H9 (cell line): Measurements from ENCODE around the gene RBFA. TPM values are rescaled to one million over a fixed set of nuclear protein-coding genes. Genes with fewer than 3 reads are reported as not detected.

Experiments
- DNase-seq: peaks from one replicate; pipeline ENCODE4 v3.0.0-alpha.2; 2017
- H2AFZ ChIP-seq: one replicate; pipeline ENCODE4 v1.6.1; 2013; ENCODE audit warnings: mild to moderate bottlenecking, low read length, control low read depth, moderate library complexity
- H2AK5ac ChIP-seq: 2 replicates; pipeline ENCODE4 v1.6.1; 2013; ENCODE audit warnings: low read length, control low read depth, mixed read lengths; ENCODE audit not compliant: insufficient read length
- H2BK120ac ChIP-seq: one replicate; pipeline ENCODE4 v1.6.1; 2013; ENCODE audit warnings: low read depth, mild to moderate bottlenecking, low read length, control low read depth, inconsistent platforms; ENCODE audit not compliant: poor library complexity, severe bottlenecking
- H2BK12ac ChIP-seq: 2 replicates; pipeline ENCODE4 v1.6.1; 2013; ENCODE audit warnings: low read length, control low read depth, mixed read lengths, low read depth; ENCODE audit not compliant: insufficient read length
- H2BK15ac ChIP-seq: 2 replicates; pipeline ENCODE4 v1.6.1; 2013; ENCODE audit warnings: low read depth, low read length, control low read depth
- H2BK20ac ChIP-seq: one replicate; pipeline ENCODE4 v1.6.1; 2013; ENCODE audit warnings: low read depth, mild to moderate bottlenecking, low read length, control low read depth, inconsistent platforms; ENCODE audit not compliant: poor library complexity, severe bottlenecking
- H2BK5ac ChIP-seq: 2 replicates; pipeline ENCODE4 v1.6.1; 2013; ENCODE audit warnings: low read length, control low read depth, mixed read lengths; ENCODE audit not compliant: insufficient read length
- H3K14ac ChIP-seq: 2 replicates; pipeline ENCODE4 v1.6.1; 2013; ENCODE audit warnings: low read length, control low read depth; ENCODE audit not compliant: insufficient read depth
- H3K18ac ChIP-seq: 2 replicates; pipeline ENCODE4 v1.6.1; 2013; ENCODE audit warnings: low read depth, mild to moderate bottlenecking, mixed read lengths, low read length, control low read depth; ENCODE audit not compliant: insufficient read length
- H3K23ac ChIP-seq: 2 replicates; pipeline ENCODE4 v1.6.1; 2013; ENCODE audit warnings: low read length, control low read depth, mixed read lengths, low read depth; ENCODE audit not compliant: insufficient read length
- H3K23me2 ChIP-seq: 2 replicates; pipeline ENCODE4 v1.6.1; 2013; ENCODE audit warnings: low read depth, mild to moderate bottlenecking, mixed read lengths, low read length, control low read depth; ENCODE audit not compliant: insufficient read length, poor library complexity, severe bottlenecking
- H3K27ac ChIP-seq: 2 replicates; pipeline ENCODE4 v1.5.1; 2013; ENCODE audit warnings: low read length, control low read depth, mixed read lengths, low read depth; ENCODE audit not compliant: insufficient read length
- H3K27me3 ChIP-seq: 2 replicates; pipeline ENCODE4 v1.6.1; 2013; ENCODE audit warnings: low read length, control low read depth, inconsistent platforms; ENCODE audit not compliant: insufficient read depth
- H3K4ac ChIP-seq: 2 replicates; pipeline ENCODE4 v1.6.1; 2013; ENCODE audit warnings: low read depth, mild to moderate bottlenecking, control low read depth, inconsistent platforms, low read length, moderate library complexity
- H3K4me1 ChIP-seq: 2 replicates; pipeline ENCODE4 v1.6.1; 2013; ENCODE audit warnings: low read length, control low read depth, inconsistent platforms; ENCODE audit not compliant: insufficient read depth
- H3K4me2 ChIP-seq: 2 replicates; pipeline ENCODE4 v1.6.1; 2013; ENCODE audit warnings: low read length, control low read depth, mixed read lengths; ENCODE audit not compliant: insufficient read length, insufficient read depth
- H3K56ac ChIP-seq: 2 replicates; pipeline ENCODE4 v1.6.1; 2013; ENCODE audit warnings: low read depth, mild to moderate bottlenecking, mixed read lengths, low read length, control low read depth; ENCODE audit not compliant: insufficient read length
- H3K79me1 ChIP-seq: 2 replicates; pipeline ENCODE4 v1.6.1; 2013; ENCODE audit warnings: low read depth, mild to moderate bottlenecking, moderate library complexity, low read length, control low read depth, inconsistent platforms; ENCODE audit not compliant: insufficient read depth, poor library complexity, severe bottlenecking
- H3K79me2 ChIP-seq: 2 replicates; pipeline ENCODE4 v1.6.1; 2013; ENCODE audit warnings: low read length, control low read depth, inconsistent platforms; ENCODE audit not compliant: insufficient read depth
- H3K9ac ChIP-seq: 2 replicates; pipeline ENCODE4 v1.6.1; 2013; ENCODE audit warnings: low read length, control low read depth, mixed read lengths; ENCODE audit not compliant: insufficient read length; ENCODE audit errors: extremely low read depth
- H3K9me3 ChIP-seq: one replicate; pipeline ENCODE4 v1.6.1; 2013; ENCODE audit warnings: low read depth, low read length, inconsistent platforms; ENCODE audit not compliant: control insufficient read depth
- H3T11ph ChIP-seq: one replicate; pipeline ENCODE4 v1.6.1; 2013; ENCODE audit warnings: mild to moderate bottlenecking, low read length, control low read depth, inconsistent platforms
- H4K20me1 ChIP-seq: one replicate; pipeline ENCODE4 v1.6.1; 2013; ENCODE audit not compliant: control insufficient read depth, insufficient read length, insufficient read depth
- H4K5ac ChIP-seq: 2 replicates; pipeline ENCODE4 v1.6.1; 2013; ENCODE audit warnings: low read depth, mild to moderate bottlenecking, mixed read lengths, low read length, control low read depth; ENCODE audit not compliant: insufficient read length
- H4K8ac ChIP-seq: replicated peaks from 2 replicates; pipeline ENCODE4 v1.6.1; 2013; ENCODE audit warnings: low read length, control low read depth, mixed read lengths, low read depth; ENCODE audit not compliant: insufficient read length
- H4K91ac ChIP-seq: 2 replicates; pipeline ENCODE4 v1.6.1; 2013; ENCODE audit warnings: low read depth, mild to moderate bottlenecking, moderate library complexity, mixed read lengths, low read length, control low read depth; ENCODE audit not compliant: insufficient read length
- H3K27ac Mint-ChIP-seq, 3 experiments: 2 replicates in 2 of 3; 3 replicates in 1 of 3; pipeline ENCODE4 v1.8.0; 2020 to 2021; ENCODE audit warnings: mixed read lengths in 3 of 3, mild to moderate bottlenecking in 1 of 3, moderate library complexity in 1 of 3
- H3K27me3 Mint-ChIP-seq: 2 replicates; pipeline ENCODE4 v1.8.0; 2021; ENCODE audit warnings: low read depth, mild to moderate bottlenecking, moderate library complexity, mixed read lengths
- H3K36me3 Mint-ChIP-seq, 3 experiments: 2 replicates in 2 of 3; 3 replicates in 1 of 3; pipeline ENCODE4 v1.8.0; 2020 to 2021; ENCODE audit warnings: low read depth in 3 of 3, mixed read lengths in 3 of 3; ENCODE audit not compliant: insufficient read depth in 1 of 3
- H3K4me1 Mint-ChIP-seq, 2 experiments: 2 replicates each; pipeline ENCODE4 v1.8.0; 2020; ENCODE audit warnings: mixed read lengths in 2 of 2
- H3K4me3 Mint-ChIP-seq, 2 experiments: 2 replicates in 1 of 2; 3 replicates in 1 of 2; pipeline ENCODE4 v1.8.0; 2020 to 2021; ENCODE audit warnings: mild to moderate bottlenecking in 2 of 2, mixed read lengths in 2 of 2, moderate library complexity in 1 of 2
- H3K9me3 Mint-ChIP-seq, 2 experiments: 2 replicates in 1 of 2; 3 replicates in 1 of 2; pipeline ENCODE4 v1.8.0; 2020; ENCODE audit warnings: mild to moderate bottlenecking in 2 of 2, mixed read lengths in 2 of 2, moderate library complexity in 1 of 2
- WGBS: extraction: QIAGEN DNeasy Blood & Tissue Kit; methylation state at CpG from one replicate; pipeline ENCODE4 v1.1.7; 2013; ENCODE audit warnings: missing lambda C conversion rate, low lambda C conversion rate, mixed read lengths; ENCODE audit not compliant: insufficient read length; ENCODE audit errors: extremely low coverage; 5-methylcytosine and 5-hydroxymethylcytosine counted together
- total RNA-seq: library from RNA; stranded (reverse); gene quantifications from 2 replicates; pipeline ENCODE4 v1.2.1, GENCODE V29; 2021
- TF ChIP-seq, protein P1 (sequence below): fragments of 200-600 bp; sonication (generic); conservative IDR thresholded peaks from 3 replicates; pipeline ENCODE4 v1.8.0; 2021; ENCODE audit warnings: antibody characterized with exemption, mild to moderate bottlenecking

Gene RBFA
- total RNA-seq, 1 experiment from 2014 or later = 42.5 TPM

DNA sequence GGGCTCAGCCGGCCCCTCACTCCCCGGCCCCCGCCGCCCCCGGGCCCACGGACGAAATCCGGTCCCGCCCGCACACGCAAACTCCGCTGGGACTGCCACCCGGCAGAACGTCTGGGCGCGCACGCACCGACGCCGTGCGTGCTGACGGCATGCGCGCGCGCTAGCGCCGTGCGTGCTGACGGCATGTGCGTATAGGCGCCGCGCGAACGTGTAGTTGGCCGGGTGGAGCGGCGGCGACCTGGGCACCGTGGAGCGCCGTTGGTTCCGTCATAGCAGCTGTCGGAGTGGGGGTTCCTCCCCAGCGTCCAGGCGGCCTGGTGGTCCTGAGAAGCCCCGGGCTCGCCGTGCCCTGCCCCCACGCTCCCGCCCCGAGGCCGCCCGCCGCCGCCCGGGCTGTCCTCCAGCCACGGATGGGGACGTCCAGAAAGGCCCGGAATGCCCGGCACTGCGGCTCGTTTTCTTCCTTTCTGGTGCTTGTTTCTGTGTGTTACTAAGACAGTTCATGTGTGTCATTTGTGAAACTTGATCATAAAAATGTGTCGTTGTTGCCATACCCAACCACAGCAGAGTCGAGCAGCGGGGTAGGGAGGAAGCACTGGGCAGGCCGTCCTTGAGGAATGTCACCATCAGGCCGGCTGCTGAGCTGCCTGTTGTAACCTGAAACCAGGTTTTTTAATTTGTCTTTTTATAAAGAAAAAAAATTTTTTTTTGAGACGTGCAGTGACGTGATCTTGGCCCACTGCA, 45.6 kb upstream of the RBFA start, which contains the start of gene TXNL4A:
Gene TXNL4A, minus strand, starts transcription at position 113 of the 744 bp plus-strand sequence. CDS start 171 bp downstream, outside the sequence.
- no peaks in the 10 kb centered on the region for H3K27me3 ChIP-seq
- no peak within 1 kb of the TSS for H3K23ac ChIP-seq
- no peak within 1 kb of the TSS for H4K91ac ChIP-seq
- peaks cover 3% of the 10 kb centered on the region for H3K79me1 ChIP-seq
- peak; percentile 78 for DNase-seq
- H2BK12ac ChIP-seq = no peak within 1 kb of the TSS
- peak within 1 kb of the TSS; percentile 77 for H3K4me2 ChIP-seq
- no peaks in the 10 kb centered on the region for H3K27me3 Mint-ChIP-seq
- H3K9me3 ChIP-seq = no peaks in the 10 kb centered on the region
- H3K27ac ChIP-seq = no peak within 1 kb of the TSS
- H3K4ac ChIP-seq = no peak within 1 kb of the TSS
- no peaks in the 10 kb centered on the region for H4K20me1 ChIP-seq
- H3K9me3 Mint-ChIP-seq = no peaks in the 10 kb centered on the region
- H3K56ac ChIP-seq = no peak within 1 kb of the TSS
- peaks cover 19 to 31% (median 22%) of the 10 kb centered on the region in 3 experiments; a peak in 6 of 7 replicates for H3K36me3 Mint-ChIP-seq
- peak within 1 kb of the TSS; percentile 91 for H3K9ac ChIP-seq
- peak within 1 kb of the TSS; percentile 93 for H3K14ac ChIP-seq
- peak within 1 kb of the TSS; percentile 82 to 90 for H3K4me3 Mint-ChIP-seq
- TF ChIP-seq, protein P1, sequence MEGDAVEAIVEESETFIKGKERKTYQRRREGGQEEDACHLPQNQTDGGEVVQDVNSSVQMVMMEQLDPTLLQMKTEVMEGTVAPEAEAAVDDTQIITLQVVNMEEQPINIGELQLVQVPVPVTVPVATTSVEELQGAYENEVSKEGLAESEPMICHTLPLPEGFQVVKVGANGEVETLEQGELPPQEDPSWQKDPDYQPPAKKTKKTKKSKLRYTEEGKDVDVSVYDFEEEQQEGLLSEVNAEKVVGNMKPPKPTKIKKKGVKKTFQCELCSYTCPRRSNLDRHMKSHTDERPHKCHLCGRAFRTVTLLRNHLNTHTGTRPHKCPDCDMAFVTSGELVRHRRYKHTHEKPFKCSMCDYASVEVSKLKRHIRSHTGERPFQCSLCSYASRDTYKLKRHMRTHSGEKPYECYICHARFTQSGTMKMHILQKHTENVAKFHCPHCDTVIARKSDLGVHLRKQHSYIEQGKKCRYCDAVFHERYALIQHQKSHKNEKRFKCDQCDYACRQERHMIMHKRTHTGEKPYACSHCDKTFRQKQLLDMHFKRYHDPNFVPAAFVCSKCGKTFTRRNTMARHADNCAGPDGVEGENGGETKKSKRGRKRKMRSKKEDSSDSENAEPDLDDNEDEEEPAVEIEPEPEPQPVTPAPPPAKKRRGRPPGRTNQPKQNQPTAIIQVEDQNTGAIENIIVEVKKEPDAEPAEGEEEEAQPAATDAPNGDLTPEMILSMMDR = no peak
- WGBS = no CpG with 5 or more reads among the region's 71 CpGs
- H2AK5ac ChIP-seq = no peak within 1 kb of the TSS
- no peak within 1 kb of the TSS for H2BK120ac ChIP-seq
- no peak within 1 kb of the TSS for H2BK20ac ChIP-seq
- H3T11ph ChIP-seq = no peak within 1 kb of the TSS
- H4K8ac ChIP-seq = no peak within 1 kb of the TSS
- peaks cover 37% of the 10 kb centered on the region for H3K79me2 ChIP-seq
- peaks cover 8% of the 10 kb centered on the region for H3K23me2 ChIP-seq
- no peak within 1 kb of the TSS for H2BK5ac ChIP-seq
- H3K4me1 ChIP-seq = peaks cover 1% of the 10 kb centered on the region; the same call in 1 of the 2 replicates
- peaks cover 30% of the 10 kb centered on the region in 2 experiments for H3K4me1 Mint-ChIP-seq
- H2BK15ac ChIP-seq = no peak within 1 kb of the TSS
- no peak within 1 kb of the TSS for H2AFZ ChIP-seq
- no peak within 1 kb of the TSS for H4K5ac ChIP-seq
- peak within 1 kb of the TSS; percentile 72 to 98 (median 82); a peak in 6 of 7 replicates for H3K27ac Mint-ChIP-seq
- H3K18ac ChIP-seq = peak within 1 kb of the TSS; percentile 90
